ENCODE results near the gene TRMT44. TPM values are rescaled to one million over a fixed set of nuclear protein-coding genes. Genes with fewer than 3 reads are reported as not detected.

The TRMT44 gene
- total RNA-seq, 4 donors from 2014 or later: 18.1 to 28.3 (median 23.1) TPM

- no peak for TF ChIP-seq CTCF (IDR thresholded peaks at IDR 0.05)
- DNase-seq (ENCODE audit: low spot score) (no peak), ATAC-seq (ENCODE audit: low FRiP score) (no peak)
Measured at GRCh38 chr4:8394806-8395205, 45.8 kb upstream of the TRMT44 start.

- DNase-seq (ENCODE audit: low spot score) (no peak), ATAC-seq (ENCODE audit: low FRiP score) (no peak)
Measured at GRCh38 chr4:8395504-8396296, 44.9 kb upstream of the TRMT44 start.

GRCh38 chr4:8396762-8397406 is 43.7 kb upstream of the TRMT44 start:
- DNase-seq (ENCODE audit: low spot score) (no peak), ATAC-seq (ENCODE audit: low FRiP score) (no peak)
- TF ChIP-seq CTCF (IDR thresholded peaks at IDR 0.05): no peak

More at GRCh38 chr4:8395504-8396296, 44.9 kb upstream of the TRMT44 start:
- no peak for TF ChIP-seq CTCF (IDR thresholded peaks at IDR 0.05)

GRCh38 chr4:8398347-8398746 is 42.2 kb upstream of the TRMT44 start:
- no peak for TF ChIP-seq CTCF (IDR thresholded peaks at IDR 0.05)
- ATAC-seq (ENCODE audit: low FRiP score) (no peak), DNase-seq (ENCODE audit: low spot score) (no peak)

- no peak for ATAC-seq (ENCODE audit: low FRiP score)
Measured at GRCh38 chr4:8399298-8399697, 41.3 kb upstream of the TRMT44 start.

GRCh38 chr4:8400632-8401325 is 39.8 kb upstream of the TRMT44 start:
- ATAC-seq (ENCODE audit: low FRiP score): no peak
- no peak for TF ChIP-seq CTCF (IDR thresholded peaks at IDR 0.05)
- DNase-seq (ENCODE audit: low spot score): no peak

More at GRCh38 chr4:8399298-8399697, 41.3 kb upstream of the TRMT44 start:
- DNase-seq (ENCODE audit: low spot score): no peak
- TF ChIP-seq CTCF (IDR thresholded peaks at IDR 0.05): no peak

Measured in omental fat pad (tissue), 4 donors.